Stimulated activated naive B cell treated with anti-CD40 and anti-IgM and Interleukin-4, amounts not matched to agents 10 μg/mL and 1 μg/mL and 100 μg/mL, for 72 hours (primary cell): ENCODE data around the gene BTRC.
"Not testable (repeated sequence)": the region's sequence is repeated elsewhere in the genome, so short reads cannot be mapped to it uniquely, and the experiment has no call there.

Experiments used
- ATAC-seq, 2 donors: fragments of 150-1000 bp; cut with Tn5 transposase; replicated peaks; 2 replicates each; pipeline ENCODE4 v1.10.0; 2021; ENCODE audit warnings: moderate library complexity in 1 of 2
- DNase-seq: peaks from one replicate; pipeline ENCODE4 v3.0.0; 2021
- H3K27ac Mint-ChIP-seq: one replicate; pipeline ENCODE4 v1.8.0; 2022; ENCODE audit warnings: mild to moderate bottlenecking, mixed read lengths
- H3K27me3 Mint-ChIP-seq, 2 donors: one replicate each; pipeline ENCODE4 v1.8.0; 2022; ENCODE audit warnings: mixed read lengths in 2 of 2
- H3K36me3 Mint-ChIP-seq, 2 donors: one replicate each; pipeline ENCODE4 v1.8.0; 2022; ENCODE audit warnings: mixed read lengths in 2 of 2, mild to moderate bottlenecking in 1 of 2
- H3K4me1 Mint-ChIP-seq, 2 donors: one replicate each; pipeline ENCODE4 v1.8.0; 2022; ENCODE audit warnings: mixed read lengths in 2 of 2, mild to moderate bottlenecking in 1 of 2
- H3K4me3 Mint-ChIP-seq, 2 donors: one replicate each; pipeline ENCODE4 v1.8.0; 2022; ENCODE audit warnings: mild to moderate bottlenecking in 2 of 2, mixed read lengths in 2 of 2, moderate library complexity in 1 of 2
- H3K9me3 Mint-ChIP-seq, 2 donors: one replicate each; pipeline ENCODE4 v1.8.0; 2022; ENCODE audit warnings: mixed read lengths in 2 of 2, mild to moderate bottlenecking in 1 of 2

The BTRC gene

DNA sequence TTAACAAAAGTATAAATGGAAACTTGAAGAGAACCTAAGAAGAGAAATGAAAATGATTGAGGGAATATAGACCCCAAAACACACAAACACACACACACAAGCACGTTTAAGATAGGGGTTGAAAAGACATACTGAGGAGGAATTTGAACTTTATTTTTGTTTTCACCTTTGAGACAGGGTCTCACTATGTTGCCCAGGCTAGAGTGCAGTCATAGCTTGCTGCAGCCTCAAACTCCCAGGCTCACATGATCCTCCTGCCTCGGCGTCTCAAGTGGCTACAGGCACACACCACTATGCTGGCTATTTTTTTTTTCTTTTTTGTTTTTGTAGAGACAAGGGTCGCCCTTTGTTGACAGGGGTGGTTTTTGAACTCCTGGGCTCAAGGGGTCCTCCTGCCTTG lies 4.0 kb downstream of the BTRC start:
- ATAC-seq, result no peak
- no peaks in the 10 kb centered on the region for H3K9me3 Mint-ChIP-seq
- peaks cover 6 to 17% of the 10 kb centered on the region in 2 donors for H3K36me3 Mint-ChIP-seq
- DNase-seq, result no peak
- no peak overlapping the region for H3K27ac Mint-ChIP-seq
- peaks cover 13 to 38% of the 10 kb centered on the region in 2 donors for H3K4me1 Mint-ChIP-seq
- H3K27me3 Mint-ChIP-seq, result no peaks in the 10 kb centered on the region
- no peak overlapping the region for H3K4me3 Mint-ChIP-seq

DNA sequence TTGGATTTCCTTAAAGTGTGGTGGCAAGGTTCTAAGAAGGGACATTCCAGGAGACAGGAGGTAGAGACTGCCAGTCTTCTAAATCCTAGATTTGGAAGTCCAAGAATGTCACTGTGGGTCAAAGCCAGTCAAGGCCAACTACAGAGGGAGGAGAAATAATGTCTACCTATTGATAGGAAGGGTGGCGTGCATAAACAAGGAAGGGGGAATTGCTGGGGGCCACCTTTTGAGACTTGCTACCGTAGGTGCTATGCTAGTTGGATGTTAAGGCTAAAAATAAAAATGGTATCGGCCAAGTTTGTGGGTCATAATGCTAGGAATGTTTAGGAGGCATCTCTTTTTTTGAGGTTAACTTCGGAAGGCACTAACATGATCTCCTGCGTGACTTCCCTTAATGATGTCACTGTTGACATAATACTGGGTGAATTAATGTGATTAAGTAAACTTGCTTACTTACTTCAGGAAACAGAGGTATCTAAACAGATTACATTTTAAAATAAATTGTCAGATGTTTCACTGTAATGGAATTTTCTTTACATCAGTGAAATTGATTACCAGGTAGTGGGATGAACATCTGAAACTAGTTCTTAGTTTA lies 4.8 kb downstream of the BTRC start:
- no peak for DNase-seq
- no peak overlapping the region for H3K27ac Mint-ChIP-seq
- H3K36me3 Mint-ChIP-seq, result peaks cover 4 to 14% of the 10 kb centered on the region in 2 donors
- H3K4me3 Mint-ChIP-seq, result no peak overlapping the region
- H3K27me3 Mint-ChIP-seq, result no peaks in the 10 kb centered on the region
- ATAC-seq, result no peak
- peaks cover 13 to 33% of the 10 kb centered on the region in 2 donors for H3K4me1 Mint-ChIP-seq
- no peaks in the 10 kb centered on the region for H3K9me3 Mint-ChIP-seq

DNA sequence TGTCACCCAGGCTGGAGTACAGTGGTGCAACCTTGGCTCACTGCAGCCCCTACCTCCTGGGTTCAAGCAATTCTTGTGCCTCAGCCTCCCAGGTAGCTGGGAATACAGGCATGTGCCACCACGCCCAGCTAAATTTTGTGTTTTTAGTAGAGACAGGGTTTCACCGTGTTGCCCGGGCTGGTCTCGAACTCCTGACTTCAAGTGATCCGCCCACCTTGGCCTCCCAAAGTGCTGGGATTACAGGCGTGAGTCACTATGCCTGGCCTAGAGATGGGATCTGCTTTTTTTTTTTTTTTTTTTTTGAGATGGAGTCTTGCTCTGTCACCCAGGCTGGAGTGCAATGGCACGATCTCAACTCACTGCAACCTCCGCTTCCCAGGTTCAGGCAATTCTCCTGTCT lies 6.1 kb downstream of the BTRC start:
- not testable (repeated sequence) for H3K27me3 Mint-ChIP-seq, H3K4me3 Mint-ChIP-seq, DNase-seq, H3K27ac Mint-ChIP-seq, H3K9me3 Mint-ChIP-seq, ATAC-seq
- peaks cover 6 to 21% of the 10 kb centered on the region in 2 donors for H3K4me1 Mint-ChIP-seq
- H3K36me3 Mint-ChIP-seq, result peaks cover 2 to 11% of the 10 kb centered on the region in 2 donors

DNA sequence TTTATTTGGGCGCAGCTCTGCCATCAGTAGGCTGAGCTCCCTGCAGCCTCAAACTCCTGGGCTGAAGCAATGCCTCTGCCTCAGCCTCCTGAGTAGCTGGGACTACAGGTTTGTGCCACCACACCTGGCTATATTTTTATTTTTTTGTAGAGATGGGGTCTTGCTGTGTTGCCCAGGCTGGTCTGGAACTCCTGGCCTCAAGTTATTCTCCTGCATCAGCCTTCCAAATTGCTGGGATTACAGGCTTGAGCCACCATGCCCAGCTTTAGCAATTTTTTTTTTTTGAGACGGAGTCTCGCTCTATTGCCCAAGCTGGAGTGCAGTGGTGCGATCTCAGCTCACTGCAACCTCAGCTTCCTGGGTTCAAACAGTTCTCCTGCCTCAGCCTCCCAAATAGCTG lies 6.9 kb downstream of the BTRC start:
- not testable (repeated sequence) for H3K27ac Mint-ChIP-seq, ATAC-seq, DNase-seq, H3K4me3 Mint-ChIP-seq, H3K9me3 Mint-ChIP-seq, H3K27me3 Mint-ChIP-seq
- peaks cover 2 to 11% of the 10 kb centered on the region in 2 donors for H3K36me3 Mint-ChIP-seq
- peaks cover 6 to 18% of the 10 kb centered on the region in 2 donors for H3K4me1 Mint-ChIP-seq

DNA sequence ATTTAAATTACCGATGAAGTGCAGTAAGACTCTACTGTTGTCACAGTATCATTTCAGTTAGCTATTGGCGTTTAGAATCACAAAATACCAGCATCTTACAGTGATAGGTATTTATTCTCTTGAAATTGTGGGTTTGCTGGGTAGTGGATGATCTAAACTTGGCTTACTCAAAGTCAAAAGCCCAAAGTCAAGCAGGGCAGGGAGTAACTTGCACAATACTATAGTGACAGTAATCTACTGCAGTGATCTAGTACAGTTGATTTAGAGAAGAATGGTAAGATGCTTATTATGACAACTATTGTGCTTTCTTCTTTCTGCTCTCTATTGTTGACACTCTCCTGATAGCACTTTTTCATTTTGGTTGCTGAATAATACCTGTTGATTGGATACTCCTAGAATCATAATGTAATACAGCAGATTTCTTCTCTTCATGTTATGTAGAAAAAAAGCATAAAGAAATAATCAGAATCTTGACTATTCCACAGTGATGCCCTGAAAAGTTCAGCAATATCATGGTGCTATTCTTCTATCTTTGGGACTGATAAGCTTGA lies 10.0 kb downstream of the BTRC start:
- Mint-ChIP-seq H3K4me3 (no peak overlapping the region), H3K9me3 (no peaks in the 10 kb centered on the region), H3K27ac (no peak overlapping the region), H3K4me1 (peaks cover 4 to 16% of the 10 kb centered on the region in 2 donors), H3K27me3 (no peaks in the 10 kb centered on the region), H3K36me3 (peaks cover 2 to 13% of the 10 kb centered on the region in 2 donors)
- ATAC-seq, result no peak
- DNase-seq, result no peak

DNA sequence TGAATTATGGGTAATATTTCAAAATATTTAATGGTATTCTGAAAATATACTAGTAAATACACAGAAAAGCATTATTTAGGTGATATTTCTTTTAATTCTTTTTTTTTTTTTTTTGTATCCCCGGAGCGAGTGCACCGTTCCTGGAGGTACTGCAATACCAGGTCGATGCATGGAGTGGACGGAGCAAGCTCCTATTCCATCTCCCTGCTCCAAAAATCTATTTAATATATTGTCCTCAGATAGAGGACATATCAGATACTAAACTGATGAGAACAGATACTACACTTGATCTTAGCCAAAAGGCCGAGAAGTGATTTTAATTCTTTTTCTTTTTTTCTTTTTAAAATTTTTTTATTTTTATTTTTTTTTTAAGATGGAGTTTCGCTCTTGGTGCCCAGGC lies 10.8 kb downstream of the BTRC start:
- no peak for DNase-seq
- Mint-ChIP-seq H3K4me1 (peaks cover 5 to 16% of the 10 kb centered on the region in 2 donors), H3K9me3 (no peaks in the 10 kb centered on the region), H3K27ac (no peak overlapping the region), H3K36me3 (peaks cover 2 to 21% of the 10 kb centered on the region in 2 donors), H3K4me3 (no peak overlapping the region), H3K27me3 (no peaks in the 10 kb centered on the region)
- no peak for ATAC-seq

DNA sequence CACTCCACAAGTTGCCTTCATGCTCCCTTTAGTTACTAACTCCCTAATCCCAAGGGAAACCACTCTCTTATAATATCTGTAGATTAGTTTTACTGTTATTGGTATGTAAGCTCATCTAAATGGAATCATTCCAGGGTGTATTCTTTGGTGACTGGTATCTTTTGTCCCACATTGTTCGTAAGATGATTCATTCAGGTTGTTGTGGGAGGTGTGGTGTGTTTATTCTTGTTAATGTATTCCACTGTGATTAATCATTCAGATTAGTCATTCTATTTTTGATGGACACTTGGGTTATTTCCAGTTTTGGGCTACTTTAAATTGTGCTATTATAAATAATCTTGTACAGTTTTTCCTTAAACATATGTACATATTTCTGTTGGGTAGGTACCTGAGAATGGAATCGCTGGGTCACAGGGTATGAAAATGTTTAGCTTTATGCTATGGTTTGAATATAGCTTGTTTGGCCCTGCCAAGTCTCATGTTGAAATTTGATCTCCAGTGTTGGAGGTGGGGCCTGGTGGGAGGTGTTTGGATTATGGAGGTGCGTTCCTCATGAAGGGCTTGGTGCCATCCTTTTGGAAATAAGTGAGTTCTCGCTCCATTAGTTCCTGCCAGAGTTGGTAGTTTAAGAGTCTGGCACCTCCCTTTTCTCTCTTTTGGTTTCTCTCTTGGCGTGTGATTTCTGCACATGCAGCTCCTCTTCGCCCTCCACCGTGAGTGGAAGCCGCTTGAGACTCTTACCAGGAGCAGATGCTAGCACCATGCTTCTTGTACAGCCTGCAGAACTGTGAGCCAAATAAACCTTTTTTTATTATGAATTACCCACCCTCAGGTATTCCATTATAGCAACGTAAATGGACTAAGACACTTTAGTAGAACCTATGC lies 13.8 kb downstream of the BTRC start:
- peak in 1 of 2 donors; percentile 50 for ATAC-seq
- H3K27me3 Mint-ChIP-seq, result no peaks in the 10 kb centered on the region
- H3K4me1 Mint-ChIP-seq, result peaks cover 10 to 21% of the 10 kb centered on the region in 2 donors
- no peak for DNase-seq
- H3K27ac Mint-ChIP-seq, result no peak overlapping the region
- no peak overlapping the region for H3K4me3 Mint-ChIP-seq
- peaks cover 2 to 33% of the 10 kb centered on the region in 2 donors for H3K36me3 Mint-ChIP-seq
- no peaks in the 10 kb centered on the region for H3K9me3 Mint-ChIP-seq

DNA sequence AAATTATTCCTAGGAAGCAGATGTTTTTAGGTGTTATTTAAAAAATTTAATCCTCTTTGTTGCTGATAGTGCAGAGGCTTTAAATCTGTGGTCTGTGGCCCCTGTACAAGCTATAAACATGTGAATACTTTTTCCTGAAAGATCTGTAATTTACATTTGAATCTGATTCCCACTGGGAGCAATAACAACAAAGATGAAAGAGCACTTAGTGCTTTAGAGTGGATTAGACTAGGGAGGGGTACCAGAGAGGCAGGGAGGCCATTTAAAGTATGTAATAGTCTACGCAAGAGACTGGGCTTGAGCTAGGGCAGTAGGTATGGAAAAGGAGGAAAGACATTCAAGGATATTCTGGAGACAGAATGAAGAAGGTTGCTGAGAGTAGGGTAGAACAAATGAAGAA lies 19.1 kb downstream of the BTRC start:
- Mint-ChIP-seq H3K27me3 (no peaks in the 10 kb centered on the region), H3K36me3 (peaks cover 14 to 44% of the 10 kb centered on the region in 2 donors), H3K4me1 (peaks cover 19 to 39% of the 10 kb centered on the region in 2 donors), H3K4me3 (no peak overlapping the region), H3K9me3 (peaks cover 0 to 3% of the 10 kb centered on the region in 2 donors), H3K27ac (no peak overlapping the region)
- no peak for DNase-seq
- no peak for ATAC-seq

DNA sequence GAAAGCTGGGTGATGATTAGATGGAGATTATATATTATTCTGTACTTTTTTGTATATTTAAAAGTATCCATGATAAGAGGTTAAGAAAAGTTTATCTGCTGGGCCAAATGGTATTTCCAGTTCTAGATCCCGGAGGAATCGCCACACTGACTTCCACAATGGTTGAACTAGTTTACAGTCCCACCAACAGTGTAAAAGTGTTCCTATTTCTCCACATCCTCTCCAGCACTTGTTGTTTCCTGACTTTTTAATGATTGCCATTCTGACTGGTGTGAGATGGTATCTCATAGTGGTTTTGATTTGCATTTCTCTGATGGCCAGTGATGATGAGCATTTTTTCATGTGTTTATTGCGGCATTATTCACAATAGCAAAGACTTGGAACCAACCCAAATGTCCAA lies 20.0 kb downstream of the BTRC start:
- H3K9me3 Mint-ChIP-seq, H3K4me3 Mint-ChIP-seq, DNase-seq, ATAC-seq, H3K27me3 Mint-ChIP-seq, H3K27ac Mint-ChIP-seq: not testable (repeated sequence)
- Mint-ChIP-seq H3K4me1 (peaks cover 19 to 39% of the 10 kb centered on the region in 2 donors), H3K36me3 (peaks cover 14 to 41% of the 10 kb centered on the region in 2 donors)

DNA sequence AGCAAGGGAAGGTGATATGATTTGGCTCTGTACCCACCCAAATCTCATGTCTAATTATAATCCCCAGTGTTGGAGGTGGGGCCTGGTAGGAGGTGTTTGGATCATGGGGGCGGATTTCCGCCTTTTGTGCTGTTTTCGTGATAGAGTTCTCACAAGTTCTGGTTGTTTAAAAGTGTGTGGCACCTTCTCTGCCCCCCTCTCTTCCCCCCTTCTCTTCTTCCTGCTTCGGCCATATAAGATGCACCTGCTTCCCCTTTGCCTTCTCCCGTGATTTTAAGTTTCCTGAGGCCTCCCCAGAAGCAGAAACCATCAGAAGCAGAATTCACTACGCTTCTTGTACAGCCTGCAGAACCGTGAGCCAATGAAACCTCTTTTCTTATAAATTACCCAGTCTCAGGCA lies 21.1 kb downstream of the BTRC start:
- Mint-ChIP-seq H3K4me1 (peaks cover 16 to 41% of the 10 kb centered on the region in 2 donors), H3K9me3 (peaks cover 0 to 3% of the 10 kb centered on the region in 2 donors), H3K36me3 (peaks cover 14 to 31% of the 10 kb centered on the region in 2 donors), H3K27me3 (no peaks in the 10 kb centered on the region), H3K4me3 (no peak overlapping the region), H3K27ac (no peak overlapping the region)
- no peak for DNase-seq
- no peak for ATAC-seq

DNA sequence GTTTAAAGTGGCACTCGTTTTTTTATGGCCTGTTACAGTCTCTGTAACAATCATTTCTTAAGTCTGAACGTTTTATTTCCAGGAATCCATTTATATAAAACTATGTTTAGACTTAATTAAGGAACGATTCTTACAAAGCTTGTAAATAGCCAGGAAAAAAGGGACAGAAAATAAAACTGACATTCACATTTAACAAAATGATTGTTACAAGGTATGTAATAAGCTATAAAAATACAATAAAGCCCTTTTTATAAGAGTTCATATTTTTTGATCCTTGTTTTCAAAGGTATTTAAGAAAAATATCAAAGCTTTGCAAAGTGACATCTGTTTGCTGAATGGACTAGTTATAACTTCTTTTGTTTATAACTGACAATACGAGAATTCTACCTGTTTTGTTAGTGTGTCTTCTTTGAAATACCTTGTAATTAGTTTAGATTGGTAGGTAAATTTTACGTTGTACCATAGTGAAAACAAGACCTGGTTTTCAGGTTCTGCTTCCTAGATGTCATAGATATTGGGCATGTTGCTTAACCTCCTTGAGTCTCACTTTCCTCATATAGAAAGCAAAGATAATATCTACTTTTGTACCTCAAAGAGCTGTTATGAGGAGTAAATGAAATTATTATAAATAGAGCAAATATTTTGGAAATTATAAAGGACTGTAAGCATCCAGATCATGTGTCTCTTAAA lies 25.8 kb downstream of the BTRC start:
- no peak overlapping the region for H3K27ac Mint-ChIP-seq
- H3K27me3 Mint-ChIP-seq, result no peaks in the 10 kb centered on the region
- no peak for ATAC-seq
- no peak overlapping the region for H3K4me3 Mint-ChIP-seq
- DNase-seq, result no peak
- peaks cover 18 to 57% of the 10 kb centered on the region in 2 donors for H3K4me1 Mint-ChIP-seq
- H3K36me3 Mint-ChIP-seq, result peaks cover 6 to 10% of the 10 kb centered on the region in 2 donors
- H3K9me3 Mint-ChIP-seq, result peaks cover 0 to under 1% of the 10 kb centered on the region in 2 donors

DNA sequence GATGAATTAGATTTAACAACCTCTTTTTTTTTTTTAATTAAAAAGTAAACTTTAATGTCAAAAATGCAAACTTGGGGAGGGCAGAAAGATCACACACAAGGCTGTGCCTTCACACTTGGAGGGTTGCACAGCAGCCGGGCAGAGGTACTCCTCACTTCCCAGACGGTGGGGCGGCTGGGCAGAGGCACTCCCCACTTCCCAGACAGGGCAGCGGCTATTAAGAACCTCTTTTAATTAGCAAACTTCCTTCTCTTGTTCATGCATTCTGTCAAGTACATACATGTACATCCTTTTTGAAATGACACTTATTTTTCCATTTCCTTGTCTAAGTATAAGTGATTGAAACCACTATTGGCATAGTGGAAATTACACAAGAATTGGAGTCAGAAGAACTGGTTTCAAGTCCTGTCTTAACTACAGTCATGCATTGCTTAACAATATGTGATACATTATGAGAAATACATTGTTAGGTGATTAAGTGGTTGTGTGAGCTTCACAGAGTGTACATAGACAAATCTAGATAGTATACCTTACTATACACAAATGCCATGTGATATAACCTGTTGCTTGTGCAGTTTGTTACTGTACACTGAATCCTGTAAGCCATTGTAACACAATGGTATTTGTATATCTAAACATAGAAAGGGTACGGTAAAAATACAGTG lies 26.5 kb downstream of the BTRC start:
- H3K9me3 Mint-ChIP-seq, result no peaks in the 10 kb centered on the region
- DNase-seq, result no peak
- H3K4me1 Mint-ChIP-seq, result peaks cover 11 to 50% of the 10 kb centered on the region in 2 donors
- peak; percentile 68 to 78 for ATAC-seq
- peak overlapping the region; percentile 65 for H3K27ac Mint-ChIP-seq
- H3K4me3 Mint-ChIP-seq, result no peak overlapping the region
- peaks cover 5 to 6% of the 10 kb centered on the region in 2 donors for H3K36me3 Mint-ChIP-seq
- no peaks in the 10 kb centered on the region for H3K27me3 Mint-ChIP-seq

DNA sequence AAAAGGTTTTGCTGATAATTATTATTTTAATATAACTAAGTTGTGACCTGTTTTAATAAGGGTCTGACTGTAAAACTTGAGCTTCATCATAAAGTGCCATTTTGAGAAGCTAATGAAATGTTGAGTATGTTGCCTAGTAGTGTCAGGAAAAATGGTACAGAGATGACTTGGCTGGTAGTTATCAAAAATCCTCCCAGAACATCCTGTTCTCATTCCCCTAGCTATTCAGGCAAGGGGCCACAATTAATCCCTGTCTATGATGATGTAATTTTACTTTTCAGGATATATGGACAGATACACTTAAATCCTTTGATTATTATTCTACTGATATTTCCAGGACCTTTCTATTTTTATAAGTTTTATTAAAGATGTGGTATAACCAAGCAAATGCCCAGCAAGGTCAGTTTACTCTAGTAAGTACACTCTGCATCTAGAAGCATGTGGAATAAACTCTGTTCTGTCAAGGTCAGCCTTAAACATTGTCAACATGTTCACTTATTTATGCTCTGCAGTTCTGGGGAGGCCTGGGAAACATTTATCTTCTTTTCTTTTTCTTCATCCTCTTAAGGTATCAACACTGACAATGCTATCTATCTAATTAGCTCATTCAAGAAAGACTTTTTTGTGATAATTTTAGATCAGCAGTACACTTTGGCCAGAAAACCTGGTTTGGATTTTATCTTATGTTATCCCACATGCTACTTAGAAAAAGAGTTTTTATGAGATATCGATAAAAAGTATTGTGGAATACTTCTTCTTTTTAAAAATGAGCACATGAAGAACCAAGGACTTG lies 32.1 kb downstream of the BTRC start:
- peaks cover 3 to 12% of the 10 kb centered on the region in 2 donors for H3K36me3 Mint-ChIP-seq
- no peaks in the 10 kb centered on the region for H3K9me3 Mint-ChIP-seq
- peaks cover 3 to 21% of the 10 kb centered on the region in 2 donors for H3K4me1 Mint-ChIP-seq
- no peaks in the 10 kb centered on the region for H3K27me3 Mint-ChIP-seq
- ATAC-seq (no peak), DNase-seq (no peak)
- H3K4me3 Mint-ChIP-seq, result no peak overlapping the region
- H3K27ac Mint-ChIP-seq, result no peak overlapping the region
